Mucosa of gallbladder (tissue), 1 donor: ENCODE results near the gene RCVRN. TPM values are rescaled to one million over a fixed set of nuclear protein-coding genes. Genes with fewer than 3 reads are reported as not detected.

Experiments
- DNase-seq: peaks from one replicate; pipeline ENCODE4 v3.0.0-alpha.2; 2020; ENCODE audit warnings: low spot score
- total RNA-seq: library from RNA; stranded (reverse); gene quantifications from one replicate; pipeline ENCODE4 v1.2.1, GENCODE V29; 2021
- donor health status: DM: no; HTN: no; CAD: no.

Gene RCVRN
- total RNA-seq, 1 donor from 2014 or later, result 0.20 TPM

- DNase-seq, result no peak
These were observed 6.3 kb downstream of the RCVRN start for GRCh38 chr17:9898812-9899211.

GRCh38 chr17:9897372-9897968, 7.6 kb downstream of the RCVRN start:
- no peak for DNase-seq

- no peak for DNase-seq
These were observed 9.1 kb downstream of the RCVRN start for GRCh38 chr17:9895923-9896322.

GRCh38 chr17:9894231-9894630, 10.8 kb downstream of the RCVRN start:
- DNase-seq, result no peak

GRCh38 chr17:9893411-9894012, 11.6 kb downstream of the RCVRN start:
- no peak for DNase-seq

- no peak for DNase-seq
These were observed 14.9 kb downstream of the RCVRN start for GRCh38 chr17:9890124-9890523.

GRCh38 chr17:9887508-9887907, 17.6 kb downstream of the RCVRN start:
- no peak for DNase-seq

- DNase-seq, result no peak
These were observed 18.7 kb downstream of the RCVRN start for GRCh38 chr17:9886141-9886930.

- no peak for DNase-seq
These were observed 21.6 kb downstream of the RCVRN start for GRCh38 chr17:9883451-9883850.

- no peak for DNase-seq
These were observed 24.5 kb downstream of the RCVRN start for GRCh38 chr17:9880582-9880999.

- no peak for DNase-seq
These were observed 26.1 kb downstream of the RCVRN start for GRCh38 chr17:9878786-9879525.

- no peak for DNase-seq
These were observed 26.7 kb downstream of the RCVRN start for GRCh38 chr17:9878356-9878755.

GRCh38 chr17:9875441-9875840, 29.6 kb downstream of the RCVRN start:
- DNase-seq, result peak; percentile 14

GRCh38 chr17:9874722-9875121, 30.3 kb downstream of the RCVRN start:
- no peak for DNase-seq

GRCh38 chr17:9872852-9873251, 32.2 kb downstream of the RCVRN start:
- DNase-seq, result no peak

GRCh38 chr17:9868552-9868951, 36.5 kb downstream of the RCVRN start:
- no peak for DNase-seq

- no peak for DNase-seq
These were observed 39.5 kb downstream of the RCVRN start for GRCh38 chr17:9865586-9865985.

- no peak for DNase-seq
These were observed 42.1 kb downstream of the RCVRN start for GRCh38 chr17:9862949-9863348.

- DNase-seq, result no peak
These were observed 42.9 kb downstream of the RCVRN start for GRCh38 chr17:9862220-9862619.

- no peak for DNase-seq
These were observed 44.2 kb downstream of the RCVRN start for GRCh38 chr17:9860851-9861250.

GRCh38 chr17:9859781-9860180, 45.3 kb downstream of the RCVRN start:
- DNase-seq, result no peak

- no peak for DNase-seq
These were observed 50.0 kb downstream of the RCVRN start for GRCh38 chr17:9855036-9855435.
